WTC11 (cell line): ENCODE measurements around the gene NCKAP5. TPM values are rescaled to one million over a fixed set of nuclear protein-coding genes. Genes with fewer than 3 reads are reported as not detected.

Source experiments
- ATAC-seq: fragments of 200-7000 bp; cut with Tn5 transposase; 2 replicates; pipeline ENCODE4 v1.10.0; 2021; ENCODE audit warnings: mild to moderate bottlenecking, moderate library complexity
- CTCF ChIA-PET: fragments of 300-600 bp; sonication (Branson Sonifier 250); formaldehyde crosslinking; loops from one replicate; lab custom pipeline; 2021; ENCODE audit warnings: antibody characterized with exemption; lab: Charles Lee
- POLR2A ChIA-PET: fragments of 350-600 bp; sonication (Branson Sonifier 250); formaldehyde crosslinking; loops from one replicate; lab custom pipeline; 2021; ENCODE audit warnings: antibody characterized with exemption; lab: Charles Lee
- DNase-seq: peaks from one replicate; pipeline ENCODE4 v3.0.0; 2021; ENCODE audit warnings: low spot score
- H3K27ac Mint-ChIP-seq: 2 replicates; pipeline ENCODE4 v1.8.0; 2021; ENCODE audit warnings: mixed read lengths
- H3K27me3 Mint-ChIP-seq: 2 replicates; pipeline ENCODE4 v1.8.0; 2021; ENCODE audit warnings: low read depth, mild to moderate bottlenecking, moderate library complexity, mixed read lengths
- H3K36me3 Mint-ChIP-seq: 2 replicates; pipeline ENCODE4 v1.8.0; 2021; ENCODE audit warnings: mixed read lengths
- H3K4me1 Mint-ChIP-seq: 2 replicates; pipeline ENCODE4 v1.8.0; 2022; ENCODE audit warnings: mixed read lengths
- H3K4me3 Mint-ChIP-seq: 2 replicates; pipeline ENCODE4 v1.8.0; 2021; ENCODE audit warnings: mild to moderate bottlenecking, moderate library complexity, mixed read lengths
- H3K9me3 Mint-ChIP-seq: 2 replicates; pipeline ENCODE4 v1.8.0; 2021; ENCODE audit warnings: mixed read lengths
- CREM ChIP-seq: sonication (generic); formaldehyde crosslinking; IDR thresholded peaks from 2 replicates; pipeline ENCODE4 v1.8.1; 2022; ENCODE audit warnings: mild to moderate bottlenecking, missing genetic modification reagents, moderate library complexity
- EMX1 ChIP-seq: fragments of 250-450 bp; sonication (Bioruptor Pico); IDR thresholded peaks from 2 replicates; pipeline ENCODE4 v1.8.0; 2021; ENCODE audit warnings: mild to moderate bottlenecking
- ESRRA ChIP-seq: sonication (generic); formaldehyde crosslinking; IDR thresholded peaks from 2 replicates; pipeline ENCODE4 v1.8.1; 2022; ENCODE audit warnings: mild to moderate bottlenecking, missing genetic modification reagents, borderline replicate concordance
- GRHL2 ChIP-seq: fragments of 250-450 bp; sonication (Bioruptor Pico); IDR thresholded peaks from 2 replicates; pipeline ENCODE4 v1.8.0; 2022; ENCODE audit warnings: mild to moderate bottlenecking, moderate library complexity; ENCODE audit not compliant: insufficient replicate concordance, severe bottlenecking
- MXD4 ChIP-seq: fragments of 250-450 bp; sonication (Bioruptor Pico); IDR thresholded peaks from 2 replicates; pipeline ENCODE4 v1.8.0; 2021; ENCODE audit warnings: mild to moderate bottlenecking, moderate library complexity, borderline replicate concordance
- NR2C2 ChIP-seq: sonication (generic); formaldehyde crosslinking; IDR thresholded peaks from 2 replicates; pipeline ENCODE4 v1.8.0; 2022; ENCODE audit warnings: mild to moderate bottlenecking, missing genetic modification reagents
- PRRX2 ChIP-seq: fragments of 250-450 bp; sonication (Bioruptor Pico); IDR thresholded peaks from 2 replicates; pipeline ENCODE4 v1.8.0; 2021; ENCODE audit warnings: mild to moderate bottlenecking
- RORB ChIP-seq: fragments of 250-450 bp; sonication (Bioruptor Pico); IDR thresholded peaks from 2 replicates; pipeline ENCODE4 v1.9.0; 2021; ENCODE audit warnings: mild to moderate bottlenecking
- SP1 ChIP-seq: sonication (generic); formaldehyde crosslinking; conservative IDR thresholded peaks from 2 replicates; pipeline ENCODE4 v1.8.1; 2022; ENCODE audit warnings: missing genetic modification reagents
- TEAD4 ChIP-seq: sonication (generic); formaldehyde crosslinking; IDR thresholded peaks from 2 replicates; pipeline ENCODE4 v1.8.0; 2022; ENCODE audit warnings: mild to moderate bottlenecking, missing genetic modification reagents
- ZNF121 ChIP-seq: sonication (generic); formaldehyde crosslinking; IDR thresholded peaks from 2 replicates; pipeline ENCODE4 v1.8.0; 2023; ENCODE audit warnings: missing genetic modification reagents
- ZNF263 ChIP-seq: sonication (generic); formaldehyde crosslinking; IDR thresholded peaks from 2 replicates; pipeline ENCODE4 v1.8.1; 2022; ENCODE audit warnings: low read depth, mild to moderate bottlenecking, moderate library complexity, missing genetic modification reagents
- ZNF396 ChIP-seq: fragments of 250-450 bp; sonication (Bioruptor Pico); IDR thresholded peaks from 2 replicates; pipeline ENCODE4 v1.8.0; 2021; ENCODE audit warnings: mild to moderate bottlenecking, moderate library complexity, borderline replicate concordance
- ZNF416 ChIP-seq: fragments of 250-450 bp; sonication (Bioruptor Pico); IDR thresholded peaks from 2 replicates; pipeline ENCODE4 v1.9.0; 2021; ENCODE audit warnings: mild to moderate bottlenecking, inconsistent platforms
- total RNA-seq: library from RNA; stranded (reverse); gene quantifications from 3 replicates; pipeline ENCODE4 v1.2.3, GENCODE V29; 2021
- TF ChIP-seq, protein P1 (sequence below): fragments of 250-450 bp; sonication (Bioruptor Pico); IDR thresholded peaks from 2 replicates; pipeline ENCODE4 v2.1.2; 2022; ENCODE audit warnings: mild to moderate bottlenecking, moderate library complexity
- TF ChIP-seq, protein P2 (sequence below): fragments of 250-450 bp; sonication (Bioruptor Pico); IDR thresholded peaks from 2 replicates; pipeline ENCODE4 v1.8.0; 2021; ENCODE audit warnings: mild to moderate bottlenecking
- TF ChIP-seq, protein P3 (sequence below): sonication (generic); formaldehyde crosslinking; IDR thresholded peaks from 2 replicates; pipeline ENCODE4 v1.8.1; 2022; ENCODE audit warnings: low read depth, mild to moderate bottlenecking, moderate library complexity, missing genetic modification reagents, borderline replicate concordance
- TF ChIP-seq, protein P4 (sequence below): sonication (generic); formaldehyde crosslinking; conservative IDR thresholded peaks from 2 replicates; pipeline ENCODE4 v1.8.1; 2022; ENCODE audit warnings: mild to moderate bottlenecking, missing genetic modification reagents
- TF ChIP-seq, protein P5 (sequence below): sonication (generic); formaldehyde crosslinking; IDR thresholded peaks from 2 replicates; pipeline ENCODE4 v1.8.0; 2022; ENCODE audit warnings: mild to moderate bottlenecking, missing genetic modification reagents
- TF ChIP-seq, protein P6 (sequence below): fragments of 250-450 bp; sonication (Bioruptor Pico); IDR thresholded peaks from 2 replicates; pipeline ENCODE4 v1.9.0; 2021; ENCODE audit warnings: mild to moderate bottlenecking
- TF ChIP-seq, protein P7 (sequence below): sonication (generic); formaldehyde crosslinking; IDR thresholded peaks from 2 replicates; pipeline ENCODE4 v1.8.1; 2023; ENCODE audit warnings: mild to moderate bottlenecking, missing genetic modification reagents, moderate library complexity
- TF ChIP-seq, protein P8 (sequence below): sonication (generic); formaldehyde crosslinking; IDR thresholded peaks from 2 replicates; pipeline ENCODE4 v1.8.0; 2023; ENCODE audit warnings: missing genetic modification reagents
- TF ChIP-seq, protein P9 (sequence below): sonication (generic); formaldehyde crosslinking; IDR thresholded peaks from 2 replicates; pipeline ENCODE4 v1.8.1; 2022; ENCODE audit warnings: mild to moderate bottlenecking, missing genetic modification reagents, moderate library complexity, borderline replicate concordance
- TF ChIP-seq, protein P10 (sequence below): fragments of 200-600 bp; IDR thresholded peaks from 2 replicates; pipeline ENCODE4 v1.8.0; 2022; ENCODE audit warnings: antibody characterized with exemption

The NCKAP5 gene
- total RNA-seq, 1 experiment from 2014 or later: 0.55 TPM

DNA sequence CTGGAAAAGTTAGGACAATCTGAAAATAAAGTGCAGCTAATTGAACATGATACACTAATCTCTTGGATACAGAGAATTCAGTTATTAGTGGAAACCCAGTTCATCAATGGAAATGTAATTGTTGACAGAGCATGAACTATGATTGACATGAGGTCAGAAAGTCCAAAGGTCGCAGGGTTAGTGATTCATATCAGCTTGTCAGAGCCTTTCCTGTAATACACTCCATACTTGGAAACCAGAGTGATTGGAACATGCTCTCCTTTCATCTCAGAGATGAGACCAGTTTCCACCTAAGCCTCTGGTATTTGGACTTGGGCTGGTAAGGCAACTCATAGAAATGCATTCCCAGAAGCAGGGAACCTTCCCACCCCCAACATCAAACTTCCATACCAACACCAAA lies 8.5 kb upstream of the NCKAP5 start:
- CTCF ChIA-PET: no interaction called here
- Mint-ChIP-seq H3K9me3 (no peaks in the 10 kb centered on the region), H3K27me3 (no peaks in the 10 kb centered on the region), H3K4me3 (no peak overlapping the region), H3K27ac (no peak overlapping the region), H3K36me3 (no peaks in the 10 kb centered on the region), H3K4me1 (peaks cover 49% of the 10 kb centered on the region)
- POLR2A ChIA-PET: no interaction called here
- no peak for ATAC-seq
- TF ChIP-seq PRRX2 (CRISPR knock-in tag) (no peak), ZNF263 (CRISPR knock-in tag) (no peak), MXD4 (CRISPR knock-in tag) (no peak)
- TF ChIP-seq, protein P1, sequence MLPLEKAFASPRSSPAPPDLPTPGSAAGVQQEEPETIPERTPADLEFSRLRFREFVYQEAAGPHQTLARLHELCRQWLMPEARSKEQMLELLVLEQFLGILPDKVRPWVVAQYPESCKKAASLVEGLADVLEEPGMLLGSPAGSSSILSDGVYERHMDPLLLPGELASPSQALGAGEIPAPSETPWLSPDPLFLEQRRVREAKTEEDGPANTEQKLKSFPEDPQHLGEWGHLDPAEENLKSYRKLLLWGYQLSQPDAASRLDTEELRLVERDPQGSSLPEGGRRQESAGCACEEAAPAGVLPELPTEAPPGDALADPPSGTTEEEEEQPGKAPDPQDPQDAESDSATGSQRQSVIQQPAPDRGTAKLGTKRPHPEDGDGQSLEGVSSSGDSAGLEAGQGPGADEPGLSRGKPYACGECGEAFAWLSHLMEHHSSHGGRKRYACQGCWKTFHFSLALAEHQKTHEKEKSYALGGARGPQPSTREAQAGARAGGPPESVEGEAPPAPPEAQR (CRISPR knock-in tag): no peak
- TF ChIP-seq, protein P2, sequence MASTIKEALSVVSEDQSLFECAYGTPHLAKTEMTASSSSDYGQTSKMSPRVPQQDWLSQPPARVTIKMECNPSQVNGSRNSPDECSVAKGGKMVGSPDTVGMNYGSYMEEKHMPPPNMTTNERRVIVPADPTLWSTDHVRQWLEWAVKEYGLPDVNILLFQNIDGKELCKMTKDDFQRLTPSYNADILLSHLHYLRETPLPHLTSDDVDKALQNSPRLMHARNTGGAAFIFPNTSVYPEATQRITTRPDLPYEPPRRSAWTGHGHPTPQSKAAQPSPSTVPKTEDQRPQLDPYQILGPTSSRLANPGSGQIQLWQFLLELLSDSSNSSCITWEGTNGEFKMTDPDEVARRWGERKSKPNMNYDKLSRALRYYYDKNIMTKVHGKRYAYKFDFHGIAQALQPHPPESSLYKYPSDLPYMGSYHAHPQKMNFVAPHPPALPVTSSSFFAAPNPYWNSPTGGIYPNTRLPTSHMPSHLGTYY (CRISPR knock-in tag): no peak
- TF ChIP-seq, protein P3, sequence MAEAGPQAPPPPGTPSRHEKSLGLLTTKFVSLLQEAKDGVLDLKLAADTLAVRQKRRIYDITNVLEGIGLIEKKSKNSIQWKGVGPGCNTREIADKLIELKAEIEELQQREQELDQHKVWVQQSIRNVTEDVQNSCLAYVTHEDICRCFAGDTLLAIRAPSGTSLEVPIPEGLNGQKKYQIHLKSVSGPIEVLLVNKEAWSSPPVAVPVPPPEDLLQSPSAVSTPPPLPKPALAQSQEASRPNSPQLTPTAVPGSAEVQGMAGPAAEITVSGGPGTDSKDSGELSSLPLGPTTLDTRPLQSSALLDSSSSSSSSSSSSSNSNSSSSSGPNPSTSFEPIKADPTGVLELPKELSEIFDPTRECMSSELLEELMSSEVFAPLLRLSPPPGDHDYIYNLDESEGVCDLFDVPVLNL: no peak
- TF ChIP-seq, protein P4, sequence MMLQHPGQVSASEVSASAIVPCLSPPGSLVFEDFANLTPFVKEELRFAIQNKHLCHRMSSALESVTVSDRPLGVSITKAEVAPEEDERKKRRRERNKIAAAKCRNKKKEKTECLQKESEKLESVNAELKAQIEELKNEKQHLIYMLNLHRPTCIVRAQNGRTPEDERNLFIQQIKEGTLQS (CRISPR knock-in tag): no peak
- no peak for DNase-seq

DNA sequence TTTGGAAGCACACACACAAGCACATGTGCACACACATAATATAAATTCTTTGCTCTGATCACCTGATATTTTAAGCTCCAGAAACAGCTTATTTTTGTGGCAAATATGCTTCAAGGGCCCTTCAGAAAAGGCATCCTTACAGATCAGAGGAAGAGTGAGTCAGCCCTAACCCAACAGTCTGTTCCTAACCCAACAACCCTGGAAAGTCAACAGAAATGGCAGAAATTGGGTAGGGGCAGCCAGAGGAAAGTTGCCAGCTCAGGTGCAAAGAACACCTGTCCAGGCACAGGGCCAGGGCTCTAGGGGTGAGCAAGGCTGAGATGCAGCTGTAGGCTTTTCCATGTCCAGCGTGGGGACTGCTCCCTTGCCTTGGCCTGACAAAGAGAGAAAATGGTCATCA lies 6.4 kb upstream of the NCKAP5 start:
- TF ChIP-seq ZNF396 (CRISPR knock-in tag): no peak
- no peak for TF ChIP-seq EMX1 (CRISPR knock-in tag)
- TF ChIP-seq ZNF416 (CRISPR knock-in tag): no peak
- TF ChIP-seq, protein P5, sequence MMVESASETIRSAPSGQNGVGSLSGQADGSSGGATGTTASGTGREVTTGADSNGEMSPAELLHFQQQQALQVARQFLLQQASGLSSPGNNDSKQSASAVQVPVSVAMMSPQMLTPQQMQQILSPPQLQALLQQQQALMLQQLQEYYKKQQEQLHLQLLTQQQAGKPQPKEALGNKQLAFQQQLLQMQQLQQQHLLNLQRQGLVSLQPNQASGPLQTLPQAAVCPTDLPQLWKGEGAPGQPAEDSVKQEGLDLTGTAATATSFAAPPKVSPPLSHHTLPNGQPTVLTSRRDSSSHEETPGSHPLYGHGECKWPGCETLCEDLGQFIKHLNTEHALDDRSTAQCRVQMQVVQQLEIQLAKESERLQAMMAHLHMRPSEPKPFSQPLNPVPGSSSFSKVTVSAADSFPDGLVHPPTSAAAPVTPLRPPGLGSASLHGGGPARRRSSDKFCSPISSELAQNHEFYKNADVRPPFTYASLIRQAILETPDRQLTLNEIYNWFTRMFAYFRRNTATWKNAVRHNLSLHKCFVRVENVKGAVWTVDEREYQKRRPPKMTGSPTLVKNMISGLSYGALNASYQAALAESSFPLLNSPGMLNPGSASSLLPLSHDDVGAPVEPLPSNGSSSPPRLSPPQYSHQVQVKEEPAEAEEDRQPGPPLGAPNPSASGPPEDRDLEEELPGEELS: no peak
- TF ChIP-seq, protein P6, sequence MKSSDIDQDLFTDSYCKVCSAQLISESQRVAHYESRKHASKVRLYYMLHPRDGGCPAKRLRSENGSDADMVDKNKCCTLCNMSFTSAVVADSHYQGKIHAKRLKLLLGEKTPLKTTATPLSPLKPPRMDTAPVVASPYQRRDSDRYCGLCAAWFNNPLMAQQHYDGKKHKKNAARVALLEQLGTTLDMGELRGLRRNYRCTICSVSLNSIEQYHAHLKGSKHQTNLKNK (CRISPR knock-in tag): no peak
- TF ChIP-seq RORB: no peak
- no peak for TF ChIP-seq SP1 (CRISPR knock-in tag)
- TF ChIP-seq NR2C2 (CRISPR knock-in tag): no peak
- no peak for TF ChIP-seq CREM (CRISPR knock-in tag)
- TF ChIP-seq, protein P7, sequence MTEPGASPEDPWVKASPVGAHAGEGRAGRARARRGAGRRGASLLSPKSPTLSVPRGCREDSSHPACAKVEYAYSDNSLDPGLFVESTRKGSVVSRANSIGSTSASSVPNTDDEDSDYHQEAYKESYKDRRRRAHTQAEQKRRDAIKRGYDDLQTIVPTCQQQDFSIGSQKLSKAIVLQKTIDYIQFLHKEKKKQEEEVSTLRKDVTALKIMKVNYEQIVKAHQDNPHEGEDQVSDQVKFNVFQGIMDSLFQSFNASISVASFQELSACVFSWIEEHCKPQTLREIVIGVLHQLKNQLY (CRISPR knock-in tag): no peak
- TF ChIP-seq, protein P8, sequence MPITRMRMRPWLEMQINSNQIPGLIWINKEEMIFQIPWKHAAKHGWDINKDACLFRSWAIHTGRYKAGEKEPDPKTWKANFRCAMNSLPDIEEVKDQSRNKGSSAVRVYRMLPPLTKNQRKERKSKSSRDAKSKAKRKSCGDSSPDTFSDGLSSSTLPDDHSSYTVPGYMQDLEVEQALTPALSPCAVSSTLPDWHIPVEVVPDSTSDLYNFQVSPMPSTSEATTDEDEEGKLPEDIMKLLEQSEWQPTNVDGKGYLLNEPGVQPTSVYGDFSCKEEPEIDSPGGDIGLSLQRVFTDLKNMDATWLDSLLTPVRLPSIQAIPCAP: no peak
- TF ChIP-seq GRHL2 (CRISPR knock-in tag): no peak
- TF ChIP-seq, protein P9, sequence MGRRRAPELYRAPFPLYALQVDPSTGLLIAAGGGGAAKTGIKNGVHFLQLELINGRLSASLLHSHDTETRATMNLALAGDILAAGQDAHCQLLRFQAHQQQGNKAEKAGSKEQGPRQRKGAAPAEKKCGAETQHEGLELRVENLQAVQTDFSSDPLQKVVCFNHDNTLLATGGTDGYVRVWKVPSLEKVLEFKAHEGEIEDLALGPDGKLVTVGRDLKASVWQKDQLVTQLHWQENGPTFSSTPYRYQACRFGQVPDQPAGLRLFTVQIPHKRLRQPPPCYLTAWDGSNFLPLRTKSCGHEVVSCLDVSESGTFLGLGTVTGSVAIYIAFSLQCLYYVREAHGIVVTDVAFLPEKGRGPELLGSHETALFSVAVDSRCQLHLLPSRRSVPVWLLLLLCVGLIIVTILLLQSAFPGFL (CRISPR knock-in tag): no peak
- no peak for TF ChIP-seq ZNF121
- TF ChIP-seq TEAD4 (CRISPR knock-in tag): no peak
- TF ChIP-seq ESRRA (CRISPR knock-in tag): no peak
- TF ChIP-seq, protein P10, sequence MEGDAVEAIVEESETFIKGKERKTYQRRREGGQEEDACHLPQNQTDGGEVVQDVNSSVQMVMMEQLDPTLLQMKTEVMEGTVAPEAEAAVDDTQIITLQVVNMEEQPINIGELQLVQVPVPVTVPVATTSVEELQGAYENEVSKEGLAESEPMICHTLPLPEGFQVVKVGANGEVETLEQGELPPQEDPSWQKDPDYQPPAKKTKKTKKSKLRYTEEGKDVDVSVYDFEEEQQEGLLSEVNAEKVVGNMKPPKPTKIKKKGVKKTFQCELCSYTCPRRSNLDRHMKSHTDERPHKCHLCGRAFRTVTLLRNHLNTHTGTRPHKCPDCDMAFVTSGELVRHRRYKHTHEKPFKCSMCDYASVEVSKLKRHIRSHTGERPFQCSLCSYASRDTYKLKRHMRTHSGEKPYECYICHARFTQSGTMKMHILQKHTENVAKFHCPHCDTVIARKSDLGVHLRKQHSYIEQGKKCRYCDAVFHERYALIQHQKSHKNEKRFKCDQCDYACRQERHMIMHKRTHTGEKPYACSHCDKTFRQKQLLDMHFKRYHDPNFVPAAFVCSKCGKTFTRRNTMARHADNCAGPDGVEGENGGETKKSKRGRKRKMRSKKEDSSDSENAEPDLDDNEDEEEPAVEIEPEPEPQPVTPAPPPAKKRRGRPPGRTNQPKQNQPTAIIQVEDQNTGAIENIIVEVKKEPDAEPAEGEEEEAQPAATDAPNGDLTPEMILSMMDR: no peak
- TF ChIP-seq, all 79 proteins: peak for 0
- Mint-ChIP-seq H3K4me1 (peaks cover 58% of the 10 kb centered on the region), H3K36me3 (no peaks in the 10 kb centered on the region), H3K9me3 (no peaks in the 10 kb centered on the region), H3K27me3 (no peaks in the 10 kb centered on the region), H3K4me3 (no peak overlapping the region), H3K27ac (no peak overlapping the region)
- CTCF ChIA-PET: no interaction called here
- POLR2A ChIA-PET: no interaction called here
- DNase-seq (no peak), ATAC-seq (no peak)
